Measurements from ENCODE around the gene FRRS1.
A peak's percentile ranks its signal among the peaks of the same experiment; 100 is the strongest.

FRRS1 gene

DNA sequence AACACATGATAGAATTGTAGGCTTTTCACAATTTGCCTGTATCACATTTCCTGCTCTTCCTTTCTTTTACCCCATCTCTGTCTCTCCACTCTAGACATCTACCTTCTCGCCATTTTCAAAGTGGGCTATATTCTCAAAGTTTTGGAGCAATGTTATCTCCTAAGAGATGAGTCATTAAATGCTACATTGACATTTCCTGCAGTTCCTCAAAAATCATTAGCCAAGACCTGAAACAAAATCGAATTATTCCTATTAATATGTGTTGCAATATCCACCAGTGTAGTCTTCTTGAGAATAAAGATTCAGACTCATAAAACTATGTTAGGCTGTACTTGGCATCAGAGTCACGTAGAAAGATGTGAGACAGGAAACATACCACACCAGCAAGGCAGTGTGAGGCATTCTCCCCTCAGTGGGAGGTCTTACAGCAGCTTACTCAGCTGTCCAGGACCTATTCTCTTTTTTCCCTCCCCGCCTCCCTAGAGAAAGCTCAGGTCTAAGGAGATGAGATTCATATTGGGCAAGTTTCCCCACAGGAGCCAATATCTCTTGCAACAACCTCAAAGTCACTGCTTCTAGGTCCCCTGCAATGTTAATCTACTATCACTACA, 38.8 kb downstream of the FRRS1 start:
- no peak for DNase-seq

DNA sequence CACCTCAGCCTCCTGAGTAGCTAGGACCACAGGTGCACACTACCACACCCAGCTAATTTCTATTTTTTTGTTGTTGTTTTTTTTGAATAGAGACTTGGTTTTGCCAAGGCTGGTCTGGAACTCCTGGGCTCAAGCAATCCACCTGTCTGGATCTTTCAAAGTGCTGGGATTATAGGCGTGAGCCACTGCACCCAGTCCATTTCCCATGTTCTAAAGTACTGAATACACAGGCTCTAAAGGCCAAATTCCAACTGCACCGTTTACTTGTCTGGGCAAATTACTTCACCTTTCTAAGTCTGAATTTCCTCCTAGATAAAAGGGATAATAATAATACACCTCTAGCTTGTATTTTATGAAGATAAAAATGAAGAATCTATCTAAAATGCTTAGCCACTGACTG, 39.6 kb downstream of the FRRS1 start:
- DNase-seq = no peak

DNA sequence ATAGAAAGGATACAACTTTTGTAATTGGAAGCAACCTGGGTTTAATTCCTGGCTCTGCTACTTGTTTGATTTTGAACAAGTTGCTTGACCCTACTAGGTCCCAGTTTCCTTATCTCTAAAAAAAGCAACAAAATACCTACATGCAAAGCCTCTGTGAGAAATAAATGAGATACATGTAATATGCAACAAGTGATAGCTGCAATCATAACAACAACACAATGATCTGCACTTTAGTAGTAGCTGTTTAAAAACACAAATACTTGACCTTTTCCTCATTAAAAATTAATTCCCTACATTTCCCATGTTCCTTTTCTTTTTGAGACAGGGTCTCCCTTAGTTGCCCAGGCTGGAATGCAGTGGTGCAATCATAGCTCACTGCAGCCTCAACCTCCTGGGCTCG, 40.0 kb downstream of the FRRS1 start:
- no peak for DNase-seq

DNA sequence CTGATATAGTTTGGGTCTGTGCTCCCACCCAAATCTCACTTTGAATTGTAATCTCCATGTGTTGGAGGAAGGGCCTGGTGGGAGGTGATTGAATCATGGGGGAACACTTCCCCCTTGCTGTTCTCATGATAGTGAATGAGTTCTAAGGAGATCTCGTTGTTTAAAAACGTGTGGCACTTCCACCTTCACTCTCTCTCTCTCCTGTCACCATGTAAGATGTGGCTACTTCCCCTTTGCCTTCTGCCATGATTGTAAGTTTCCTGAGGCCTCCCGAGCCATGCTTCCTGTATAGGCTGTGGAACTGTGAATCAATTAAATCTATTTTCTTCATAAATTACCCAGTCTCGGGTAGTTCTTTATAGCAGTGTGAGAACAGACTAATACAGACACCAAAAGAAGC, 40.4 kb downstream of the FRRS1 start:
- DNase-seq = no peak

DNA sequence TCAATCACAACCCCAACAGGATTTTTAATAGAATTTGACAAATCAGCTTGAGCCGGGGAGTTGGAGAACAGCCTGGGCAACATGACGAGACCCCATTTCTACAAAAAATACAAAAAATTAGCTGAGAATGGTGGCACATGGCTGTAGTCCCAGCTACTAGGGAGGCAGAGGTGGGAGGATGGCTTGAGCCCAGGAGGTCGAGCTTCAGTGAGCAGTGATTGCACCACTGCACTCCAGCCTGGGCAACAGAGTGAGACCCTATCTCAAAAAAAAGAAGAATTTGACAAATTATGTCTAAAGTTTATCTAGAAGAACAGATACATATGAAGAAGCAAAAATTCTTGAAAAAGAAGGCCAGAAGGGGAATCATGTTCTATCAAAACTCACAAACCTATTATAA, 43.2 kb downstream of the FRRS1 start:
- DNase-seq = no peak

DNA sequence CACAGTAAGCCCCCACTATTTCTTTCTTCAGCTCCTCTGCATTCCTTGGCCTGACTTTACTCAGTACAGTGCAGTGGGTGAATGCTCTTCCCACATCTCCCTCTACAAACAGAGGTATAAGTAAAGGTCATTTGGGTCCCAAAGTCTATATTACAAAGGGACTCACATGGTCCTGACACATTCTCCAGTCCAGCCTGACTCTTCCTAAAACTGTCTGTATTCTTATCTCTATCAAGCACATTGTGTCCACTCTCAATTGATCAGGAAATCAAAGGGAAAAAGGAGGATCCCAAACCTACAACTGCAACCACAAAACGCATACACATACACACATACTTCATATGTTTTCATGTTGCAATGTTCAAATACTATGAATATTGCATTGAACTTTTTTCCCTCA, 49.4 kb downstream of the FRRS1 start:
- DNase-seq = no peak

DNA sequence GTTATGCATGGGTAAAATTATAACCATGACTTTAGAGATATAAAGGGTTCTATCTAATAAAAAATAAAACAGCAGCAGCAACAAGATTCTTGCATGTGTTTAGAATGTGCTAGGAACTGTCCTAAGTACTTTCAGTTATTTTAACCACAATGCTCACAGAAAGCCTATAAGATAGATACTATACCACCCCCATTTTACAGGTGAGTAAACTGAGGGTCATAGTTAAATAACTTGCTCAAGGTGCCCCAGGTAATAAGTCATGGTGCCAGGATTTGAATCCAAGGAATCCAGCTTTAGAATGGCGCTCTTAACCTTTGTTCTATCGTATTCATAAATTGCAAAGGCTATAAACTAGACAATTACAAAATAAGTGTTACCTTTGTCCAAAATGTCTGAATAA, 53.4 kb downstream of the FRRS1 start:
- no peak for DNase-seq

DNA sequence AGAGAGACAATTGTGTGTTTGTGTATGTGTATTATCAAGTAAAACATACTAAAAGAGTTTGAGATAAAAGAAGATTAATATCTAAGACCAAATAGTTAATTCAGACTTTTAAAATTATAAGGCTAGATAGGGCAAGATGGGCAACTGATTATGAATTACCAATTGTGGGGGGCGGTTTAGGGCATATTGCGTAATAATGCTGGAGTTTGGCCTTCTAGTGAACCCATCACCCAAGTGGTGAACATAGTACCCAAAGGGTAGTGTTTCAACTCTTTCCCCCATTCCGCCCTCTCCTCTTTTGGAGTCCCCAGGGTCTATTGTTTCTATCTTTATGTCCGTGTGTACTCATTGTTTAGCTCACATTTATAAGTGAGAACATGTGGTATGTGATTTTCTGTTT, 55.4 kb downstream of the FRRS1 start:
- DNase-seq = no peak

DNA sequence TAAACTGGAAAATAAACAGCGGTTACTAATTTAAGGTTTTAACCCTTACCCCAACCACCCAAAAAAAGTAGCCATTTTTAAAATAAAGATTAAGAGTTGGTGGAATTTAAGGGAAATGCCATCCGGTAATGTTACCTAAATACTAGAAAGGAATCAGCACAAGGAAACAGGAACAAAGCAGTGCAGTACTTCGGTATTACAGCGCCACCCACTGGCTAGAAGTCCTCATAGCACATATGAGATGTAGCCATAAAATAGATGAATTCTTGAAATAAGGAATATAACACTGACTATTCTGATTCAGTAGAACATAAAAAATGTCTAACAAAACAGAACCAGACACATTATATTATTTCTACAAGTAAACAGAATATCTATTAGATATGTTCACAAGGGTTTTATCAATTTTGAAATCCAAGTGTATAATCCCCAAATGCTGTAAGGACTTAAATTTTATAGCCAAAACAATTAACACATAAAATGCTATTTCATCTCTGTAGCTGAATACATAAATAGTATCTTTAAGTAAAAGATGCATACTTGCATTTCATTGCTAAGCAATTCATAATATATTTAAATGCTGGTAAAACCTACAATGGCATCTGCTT, 58.8 kb downstream of the FRRS1 start:
- peak; percentile 68 for DNase-seq

DNA sequence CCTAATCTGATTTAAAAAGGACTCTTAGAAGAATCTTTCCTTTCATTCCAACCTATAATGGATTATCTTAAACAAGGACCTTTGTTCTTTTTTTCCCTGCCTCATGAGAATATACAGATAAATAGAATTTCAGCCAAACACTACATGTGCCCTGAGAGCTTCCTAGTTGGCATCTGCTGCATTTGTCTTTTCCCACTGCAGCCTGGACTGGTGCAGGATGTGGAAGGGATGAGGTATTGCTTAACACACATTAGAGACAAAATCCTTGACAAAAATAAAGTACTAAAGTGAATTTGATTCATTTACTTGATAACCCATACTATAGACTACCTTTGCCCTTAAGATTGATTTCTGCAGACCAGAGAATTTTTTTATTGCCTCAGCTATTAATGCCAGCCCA, 61.0 kb downstream of the FRRS1 start:
- DNase-seq = no peak

DNA sequence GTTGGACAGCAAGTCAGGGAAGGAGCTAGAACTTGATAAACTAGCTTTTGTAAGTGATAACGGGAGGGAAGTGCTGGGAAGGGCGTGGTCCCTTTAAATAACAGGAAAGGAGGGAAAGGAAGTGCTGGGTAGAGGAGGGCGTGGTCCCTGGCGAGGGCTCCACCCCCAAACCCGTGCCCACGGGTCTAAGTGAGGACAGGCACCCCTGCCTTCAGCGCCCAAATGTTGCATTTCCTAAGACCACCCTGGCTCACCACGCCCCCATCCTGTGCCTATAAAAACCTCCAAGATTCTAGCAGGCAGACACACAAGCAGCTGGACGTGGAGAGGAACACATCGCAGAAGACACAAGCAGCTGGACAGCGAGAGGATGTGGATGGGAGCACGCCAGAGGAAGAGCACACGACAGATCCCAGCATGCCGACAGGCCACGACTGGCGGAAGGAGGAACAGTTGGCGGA, 62.0 kb downstream of the FRRS1 start:
- no peak for DNase-seq

DNA sequence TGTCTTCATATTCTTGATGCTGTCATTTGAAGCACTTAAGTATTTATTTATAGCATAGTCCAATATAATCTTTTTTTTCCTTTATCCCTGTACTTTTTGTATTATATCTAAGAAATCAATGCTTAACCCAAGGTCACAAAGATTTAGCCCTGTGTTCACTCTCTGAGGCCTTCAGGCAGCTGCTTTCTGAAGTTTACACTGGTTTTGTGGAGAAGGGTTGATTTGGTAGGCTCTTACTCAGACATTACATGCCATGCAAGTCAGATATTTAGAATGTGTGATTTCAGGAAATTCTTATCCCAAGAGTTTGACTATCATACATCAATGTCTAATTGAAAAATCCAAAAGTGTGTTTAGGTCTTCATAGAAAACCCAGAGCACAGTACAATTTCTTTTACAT, 64.2 kb downstream of the FRRS1 start:
- no peak for DNase-seq

DNA sequence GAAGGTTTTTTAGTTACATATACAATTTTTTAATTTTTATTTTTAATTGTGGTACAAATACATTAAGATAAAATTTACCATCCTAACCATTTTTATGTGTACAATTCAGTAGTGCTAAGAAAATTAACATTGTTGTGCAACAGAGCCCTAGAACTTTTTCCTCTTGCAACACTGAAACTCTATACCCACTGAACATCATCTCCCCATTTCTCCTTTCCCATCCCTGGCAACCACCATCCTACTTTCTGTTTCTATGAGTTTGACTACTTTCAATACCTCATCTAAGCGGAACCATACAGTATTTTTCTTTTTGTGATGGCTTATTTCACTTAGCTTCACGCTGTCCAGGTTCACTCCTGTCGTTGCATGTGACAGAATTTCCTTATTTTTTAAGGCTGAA, 66.4 kb downstream of the FRRS1 start:
- DNase-seq = no peak

DNA sequence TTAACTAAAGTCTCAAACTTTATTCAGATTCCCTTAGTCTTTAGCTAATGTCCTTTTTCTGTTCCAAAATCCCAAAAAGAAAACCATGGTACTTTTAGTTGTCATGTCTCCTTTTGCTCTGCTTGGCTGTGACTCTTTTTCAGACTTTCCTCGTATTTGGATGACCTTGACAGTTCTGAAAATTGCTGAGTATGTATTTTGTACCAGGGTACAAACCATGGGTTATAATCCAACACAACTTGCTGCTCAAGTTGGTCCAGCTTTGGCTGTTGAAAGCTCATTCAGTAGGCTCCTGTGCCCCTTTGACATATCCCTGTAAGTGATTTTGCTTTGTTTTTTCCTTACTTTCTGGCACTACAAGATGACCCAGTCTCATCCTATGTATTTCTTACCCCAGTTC, 68.9 kb downstream of the FRRS1 start:
- DNase-seq = no peak

DNA sequence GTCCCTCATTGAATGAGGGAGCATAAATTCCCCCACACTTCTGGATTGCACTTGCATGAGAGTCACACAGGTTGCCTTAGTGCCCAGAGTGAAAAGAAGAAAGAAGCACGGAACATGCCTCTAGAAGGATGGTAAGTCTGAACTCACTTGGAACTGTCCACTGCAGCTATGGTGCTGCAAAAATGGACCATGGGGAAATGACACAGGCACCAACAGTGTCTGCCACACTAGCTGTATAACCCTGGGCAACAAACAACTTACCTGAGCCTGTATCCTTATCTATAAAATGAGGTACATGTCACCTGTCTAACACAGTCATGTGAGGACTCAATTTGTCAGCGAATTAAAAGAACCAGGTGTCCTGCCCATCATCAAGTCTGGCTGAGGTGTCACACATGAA, 69.8 kb downstream of the FRRS1 start:
- DNase-seq = no peak

DNA sequence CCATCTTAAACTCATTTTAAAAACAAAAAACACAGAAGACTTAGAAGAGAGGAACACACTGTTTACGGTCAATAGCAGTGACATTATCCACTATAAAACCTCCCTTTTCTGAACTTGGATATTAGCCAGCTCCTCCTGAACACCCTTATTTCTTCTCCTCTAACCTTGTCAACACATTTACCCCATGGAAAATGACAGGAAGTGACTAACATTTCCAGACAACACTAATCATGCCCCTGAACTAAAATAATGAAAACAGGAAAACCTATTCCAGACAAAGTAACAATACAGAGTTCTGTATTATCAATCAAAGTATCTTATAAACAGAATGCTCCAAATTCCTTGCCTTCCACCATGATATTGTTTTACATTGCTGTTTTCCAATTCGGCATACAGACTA, 75.3 kb downstream of the FRRS1 start:
- DNase-seq = no peak

DNA sequence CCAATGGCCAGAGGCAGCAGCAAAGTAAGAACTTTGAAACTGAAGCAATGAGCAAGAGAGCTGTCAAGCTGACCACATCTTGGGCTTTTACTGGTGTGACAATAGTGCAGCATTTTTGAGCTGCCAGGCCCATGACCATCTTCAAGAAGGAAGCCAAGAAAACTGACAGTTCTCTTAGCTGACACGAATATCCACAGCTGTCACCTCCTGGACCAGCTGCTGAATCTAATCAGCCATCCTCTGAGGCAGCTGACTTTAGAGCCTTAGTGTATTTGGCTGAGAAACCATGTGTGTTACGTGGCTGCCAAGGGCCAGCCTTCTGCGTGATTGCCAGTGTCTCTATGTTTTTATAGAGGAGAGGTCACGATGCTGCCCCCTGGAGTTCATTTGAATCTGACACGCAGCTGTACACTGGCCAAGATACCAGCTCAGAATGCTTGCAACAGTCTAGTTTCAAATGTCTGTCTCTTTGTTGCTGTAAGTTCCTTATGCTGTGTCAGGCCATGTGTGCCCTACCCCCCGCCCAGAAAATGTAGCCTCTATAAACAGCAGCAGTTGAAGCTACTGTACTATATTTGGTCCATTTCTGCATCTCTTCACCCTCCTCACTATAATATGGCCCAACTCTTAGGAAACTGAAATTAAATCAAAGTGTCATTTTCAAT, 80.8 kb downstream of the FRRS1 start:
- DNase-seq = peak; percentile 82

DNA sequence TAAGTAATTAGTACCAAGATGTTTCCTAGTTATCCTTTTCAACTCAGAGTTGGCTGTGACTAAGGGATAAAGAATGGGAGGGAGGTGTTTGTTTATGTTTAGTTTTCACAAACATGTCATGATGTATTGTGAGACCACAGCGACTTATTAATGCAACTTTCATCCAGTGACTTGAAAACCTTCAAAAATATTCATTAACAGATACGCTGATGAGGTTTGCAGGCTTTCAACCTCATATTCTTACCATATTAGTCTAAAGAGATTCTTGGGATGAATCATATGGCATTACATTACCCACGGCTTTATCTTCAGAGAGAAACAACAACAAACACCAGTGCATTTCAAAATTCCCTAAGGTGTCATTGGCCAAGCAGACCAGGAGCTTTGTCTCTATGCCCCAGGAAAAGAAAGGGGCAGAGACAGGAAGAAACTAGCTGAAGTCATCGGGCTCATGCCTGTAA, 84.1 kb downstream of the FRRS1 start:
- no peak for DNase-seq

DNA sequence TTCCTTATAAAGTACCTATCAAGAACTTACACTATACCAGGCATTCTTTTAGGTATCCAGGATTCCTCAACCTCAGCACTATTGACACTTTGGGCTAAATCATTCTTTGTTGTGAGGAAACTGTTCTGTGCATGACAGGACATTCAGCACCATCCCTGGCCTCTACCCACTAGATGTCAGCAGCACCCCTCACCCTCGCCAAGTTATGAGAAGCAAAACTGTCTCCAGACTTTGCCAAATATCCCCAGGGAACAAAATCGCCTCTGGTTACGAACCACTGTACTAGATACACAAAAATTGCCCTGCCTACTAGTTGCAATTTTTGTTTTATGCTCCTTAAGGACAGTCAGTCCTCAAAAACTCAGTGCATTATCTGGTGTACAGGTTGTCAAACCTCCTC, 84.9 kb downstream of the FRRS1 start:
- DNase-seq = no peak

DNA sequence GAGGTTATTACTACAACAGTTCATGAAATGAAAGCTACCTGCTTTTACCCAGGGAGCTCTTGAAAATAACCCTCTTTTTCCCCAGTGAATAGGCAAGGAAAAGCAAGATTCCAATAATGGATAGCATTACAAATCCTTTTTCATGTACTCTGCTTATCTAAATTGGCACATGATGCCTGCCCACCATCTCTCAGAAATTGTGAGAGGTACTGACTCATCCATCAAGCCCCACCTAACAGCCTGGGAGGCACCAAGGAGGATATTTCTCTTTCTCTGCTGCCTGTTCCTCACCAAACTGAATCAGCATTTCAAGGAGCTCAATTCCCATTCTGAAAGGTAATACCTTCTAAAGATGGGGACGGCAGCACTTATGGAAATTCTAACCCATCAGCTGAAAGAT, 86.2 kb downstream of the FRRS1 start:
- DNase-seq = no peak

DNA sequence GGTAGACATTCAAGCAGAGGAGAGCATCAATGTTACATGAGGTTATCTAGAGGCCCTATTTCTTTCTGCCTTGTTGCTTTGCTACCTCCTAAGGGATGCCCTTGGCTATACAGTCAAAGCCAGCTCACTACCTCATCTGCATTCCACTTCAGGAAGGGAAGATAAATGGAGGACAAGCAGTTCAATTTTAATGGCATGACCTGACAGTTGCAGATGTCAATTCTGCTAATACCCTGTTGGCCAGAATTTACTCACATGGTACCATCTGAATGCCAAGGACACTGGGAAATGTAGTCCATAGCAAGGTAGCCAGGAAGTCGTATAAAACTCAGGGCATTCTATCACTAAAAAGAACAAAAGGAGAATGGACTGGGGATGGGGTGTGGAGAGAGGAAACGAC, 89.0 kb downstream of the FRRS1 start:
- no peak for DNase-seq

DNA sequence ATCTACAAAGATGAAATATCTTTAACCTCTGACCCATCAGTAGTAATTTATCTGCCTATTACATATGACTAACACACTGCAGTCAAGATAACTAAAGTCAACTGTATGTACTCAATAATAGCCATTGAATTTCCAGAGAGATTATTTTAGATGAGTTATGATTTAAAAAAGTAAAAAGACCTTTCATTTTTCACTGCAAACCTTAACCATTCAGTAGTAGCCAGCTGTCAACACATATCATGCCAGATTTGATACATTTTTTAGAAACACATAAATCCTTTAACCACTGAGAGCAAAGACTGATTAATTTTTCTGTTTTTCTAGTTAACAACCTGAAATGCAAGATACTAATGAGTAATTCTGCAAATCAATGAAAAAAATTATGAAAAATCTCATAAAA, 89.6 kb downstream of the FRRS1 start:
- DNase-seq = no peak

DNA sequence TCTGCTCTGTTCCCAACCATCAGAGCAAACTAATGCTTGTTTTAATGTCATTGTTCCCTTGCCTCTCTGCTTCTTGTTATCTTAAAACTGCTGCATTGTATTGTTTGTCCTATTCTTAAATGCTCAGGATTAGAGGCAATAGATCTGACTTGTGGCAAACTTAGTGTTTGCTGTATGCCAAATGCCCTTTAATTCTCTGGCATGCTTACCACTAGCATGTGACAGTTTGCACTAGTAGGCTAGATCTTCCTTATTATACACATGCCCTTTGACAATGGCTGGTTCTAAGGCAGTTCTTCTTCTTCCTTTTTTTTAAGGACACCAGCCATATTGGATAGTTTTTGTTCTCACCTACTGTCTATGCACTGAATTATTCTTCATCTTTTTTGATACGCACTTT, 90.4 kb downstream of the FRRS1 start:
- DNase-seq = no peak

DNA sequence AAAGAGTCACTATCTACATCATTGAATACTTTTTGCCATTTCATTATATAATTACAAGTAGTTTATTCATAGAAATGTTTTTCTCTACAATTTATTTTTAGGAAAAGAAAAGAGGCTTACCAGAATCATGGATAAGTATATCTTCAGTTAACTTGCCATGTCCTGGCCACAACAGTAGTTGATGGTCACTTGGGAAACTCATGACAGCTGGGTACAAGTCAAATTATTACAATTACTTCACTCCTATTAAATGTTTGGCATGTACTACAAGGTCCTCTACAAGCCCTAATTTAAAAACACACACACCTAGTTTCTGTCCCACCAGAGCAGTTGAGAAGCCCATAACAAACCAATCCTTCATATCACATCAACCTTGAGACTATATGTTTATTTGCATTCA, 91.1 kb downstream of the FRRS1 start:
- DNase-seq = no peak

Data from NCI-H1105 (cell line).